OCI-LY1 (cell line): Measurements from ENCODE around the gene ANKS3.

Experiments
- EZH2 ChIP-seq: fragments of 200-600 bp; sonication (generic), shearing (Covaris generic); IDR thresholded peaks from 2 replicates; pipeline ENCODE4 v1.8.0; 2017; ENCODE audit warnings: borderline replicate concordance, mixed run types, mild to moderate bottlenecking, antibody characterized with exemption, low read length, moderate library complexity, mixed read lengths
- TF ChIP-seq, protein P1 (sequence below): fragments of 200-600 bp; sonication (generic), shearing (Covaris generic); IDR thresholded peaks from 2 replicates; pipeline ENCODE4 v1.5.1; 2017; ENCODE audit warnings: mild to moderate bottlenecking, antibody characterized with exemption, low read length, moderate library complexity, mixed read lengths

DNA sequence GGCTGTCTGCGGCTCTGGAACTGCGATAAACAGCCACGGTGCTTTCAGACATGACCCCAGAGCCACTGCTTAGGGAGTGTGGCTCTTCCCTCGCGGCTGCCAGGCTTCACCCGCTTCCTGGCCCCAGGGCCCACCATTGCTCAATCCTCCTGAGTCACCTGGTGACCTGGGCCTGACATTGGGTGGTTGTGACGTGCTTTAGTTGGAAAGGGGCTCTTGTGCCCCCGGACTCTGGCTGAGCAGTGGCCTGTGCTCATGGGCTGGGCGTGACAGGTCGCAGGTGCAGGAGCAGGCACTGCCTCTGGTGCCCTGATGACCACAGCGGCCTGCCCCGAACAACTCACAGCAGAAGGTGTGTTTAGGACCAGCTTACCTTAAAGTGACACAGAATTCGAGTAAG lies 49.3 kb downstream of the ANKS3 start:
- TF ChIP-seq, protein P1, sequence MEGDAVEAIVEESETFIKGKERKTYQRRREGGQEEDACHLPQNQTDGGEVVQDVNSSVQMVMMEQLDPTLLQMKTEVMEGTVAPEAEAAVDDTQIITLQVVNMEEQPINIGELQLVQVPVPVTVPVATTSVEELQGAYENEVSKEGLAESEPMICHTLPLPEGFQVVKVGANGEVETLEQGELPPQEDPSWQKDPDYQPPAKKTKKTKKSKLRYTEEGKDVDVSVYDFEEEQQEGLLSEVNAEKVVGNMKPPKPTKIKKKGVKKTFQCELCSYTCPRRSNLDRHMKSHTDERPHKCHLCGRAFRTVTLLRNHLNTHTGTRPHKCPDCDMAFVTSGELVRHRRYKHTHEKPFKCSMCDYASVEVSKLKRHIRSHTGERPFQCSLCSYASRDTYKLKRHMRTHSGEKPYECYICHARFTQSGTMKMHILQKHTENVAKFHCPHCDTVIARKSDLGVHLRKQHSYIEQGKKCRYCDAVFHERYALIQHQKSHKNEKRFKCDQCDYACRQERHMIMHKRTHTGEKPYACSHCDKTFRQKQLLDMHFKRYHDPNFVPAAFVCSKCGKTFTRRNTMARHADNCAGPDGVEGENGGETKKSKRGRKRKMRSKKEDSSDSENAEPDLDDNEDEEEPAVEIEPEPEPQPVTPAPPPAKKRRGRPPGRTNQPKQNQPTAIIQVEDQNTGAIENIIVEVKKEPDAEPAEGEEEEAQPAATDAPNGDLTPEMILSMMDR: no peak
- TF ChIP-seq EZH2: no peak
